ENCODE results near the gene SLC35F3. TPM values are rescaled to one million over a fixed set of nuclear protein-coding genes. Genes with fewer than 3 reads are reported as not detected.

Gene SLC35F3
- total RNA-seq, 1 donor from 2014 or later = 0.57 TPM

GRCh38 chr1:233863901-233864545 is 40.5 kb upstream of the SLC35F3 start:
- no peaks in the 10 kb centered on the region for H4K20me1 ChIP-seq (ENCODE audit: insufficient read depth, low read length)
- no peaks in the 10 kb centered on the region for H3K9me3 ChIP-seq (ENCODE audit: insufficient read depth, low read depth, low read length)
- H3K79me2 ChIP-seq (ENCODE audit: insufficient read depth, low read length) = no peaks in the 10 kb centered on the region
- H3K27ac ChIP-seq (ENCODE audit: low read depth, low read length) = no peak overlapping the region
- H3K36me3 Mint-ChIP-seq (ENCODE audit: low read depth, unreplicated experiment) = no peaks in the 10 kb centered on the region
- DNase-seq (ENCODE audit: low read depth) (peak; percentile 72), FAIRE-seq (no peak)
- H3K9ac ChIP-seq (ENCODE audit: low read length) = no peak overlapping the region
- no peaks in the 10 kb centered on the region for H3K27me3 Mint-ChIP-seq (ENCODE audit: low read depth, unreplicated experiment)
- no peak overlapping the region for H3K27ac Mint-ChIP-seq (ENCODE audit: unreplicated experiment)
- no peak overlapping the region for H3K4me3 Mint-ChIP-seq (ENCODE audit: unreplicated experiment)
- H3K4me1 ChIP-seq (ENCODE audit: insufficient read depth, low read length) = peaks cover 12% of the 10 kb centered on the region
- H3K4me1 Mint-ChIP-seq (ENCODE audit: low read depth, unreplicated experiment) = peaks cover 10% of the 10 kb centered on the region
- no peak overlapping the region for H3K4me2 ChIP-seq (ENCODE audit: low read length)
- H2AFZ ChIP-seq (ENCODE audit: low read depth, low read length) = no peak overlapping the region
- peaks cover 5% of the 10 kb centered on the region for H3K9me3 Mint-ChIP-seq (ENCODE audit: unreplicated experiment)
- TF ChIP-seq EZH2 (IDR thresholded peaks at IDR 0.05; ENCODE audit: insufficient read depth, low read length) (no peak), CTCF (IDR thresholded peaks at IDR 0.05; ENCODE audit: insufficient read depth, low read depth, low read length) (no peak)
- H3K36me3 ChIP-seq (ENCODE audit: insufficient read depth, low read length) = no peaks in the 10 kb centered on the region
- no peak overlapping the region for H3K4me3 ChIP-seq (ENCODE audit: insufficient read depth, low read depth, low read length)
- no peaks in the 10 kb centered on the region for H3K27me3 ChIP-seq (ENCODE audit: insufficient read depth, low read length)

GRCh38 chr1:233864578-233864977 is 39.9 kb upstream of the SLC35F3 start:
- FAIRE-seq (no peak), DNase-seq (ENCODE audit: low read depth) (no peak)
- peaks cover 5% of the 10 kb centered on the region for H3K9me3 Mint-ChIP-seq (ENCODE audit: unreplicated experiment)
- H2AFZ ChIP-seq (ENCODE audit: low read depth, low read length) = no peak overlapping the region
- H3K27me3 Mint-ChIP-seq (ENCODE audit: low read depth, unreplicated experiment) = no peaks in the 10 kb centered on the region
- H3K27ac ChIP-seq (ENCODE audit: low read depth, low read length) = no peak overlapping the region
- no peak overlapping the region for H3K4me2 ChIP-seq (ENCODE audit: low read length)
- H3K4me1 Mint-ChIP-seq (ENCODE audit: low read depth, unreplicated experiment) = peaks cover 15% of the 10 kb centered on the region
- H4K20me1 ChIP-seq (ENCODE audit: insufficient read depth, low read length) = no peaks in the 10 kb centered on the region
- no peak overlapping the region for H3K4me3 ChIP-seq (ENCODE audit: insufficient read depth, low read depth, low read length)
- no peaks in the 10 kb centered on the region for H3K36me3 ChIP-seq (ENCODE audit: insufficient read depth, low read length)
- no peaks in the 10 kb centered on the region for H3K9me3 ChIP-seq (ENCODE audit: insufficient read depth, low read depth, low read length)
- no peaks in the 10 kb centered on the region for H3K27me3 ChIP-seq (ENCODE audit: insufficient read depth, low read length)
- peaks cover 12% of the 10 kb centered on the region for H3K4me1 ChIP-seq (ENCODE audit: insufficient read depth, low read length)
- H3K79me2 ChIP-seq (ENCODE audit: insufficient read depth, low read length) = no peaks in the 10 kb centered on the region
- H3K27ac Mint-ChIP-seq (ENCODE audit: unreplicated experiment) = no peak overlapping the region
- TF ChIP-seq EZH2 (IDR thresholded peaks at IDR 0.05; ENCODE audit: insufficient read depth, low read length) (no peak), CTCF (IDR thresholded peaks at IDR 0.05; ENCODE audit: insufficient read depth, low read depth, low read length) (no peak)
- H3K9ac ChIP-seq (ENCODE audit: low read length) = no peak overlapping the region
- no peak overlapping the region for H3K4me3 Mint-ChIP-seq (ENCODE audit: unreplicated experiment)
- H3K36me3 Mint-ChIP-seq (ENCODE audit: low read depth, unreplicated experiment) = no peaks in the 10 kb centered on the region

- H3K36me3 ChIP-seq (ENCODE audit: insufficient read depth, low read length) = no peaks in the 10 kb centered on the region
- no peak overlapping the region for H3K27ac ChIP-seq (ENCODE audit: low read depth, low read length)
- no peaks in the 10 kb centered on the region for H3K9me3 ChIP-seq (ENCODE audit: insufficient read depth, low read depth, low read length)
- Mint-ChIP-seq H3K4me3 (ENCODE audit: unreplicated experiment) (no peak overlapping the region), H3K9me3 (ENCODE audit: unreplicated experiment) (peaks cover 5% of the 10 kb centered on the region), H3K27me3 (ENCODE audit: low read depth, unreplicated experiment) (no peaks in the 10 kb centered on the region), H3K36me3 (ENCODE audit: low read depth, unreplicated experiment) (no peaks in the 10 kb centered on the region), H3K27ac (ENCODE audit: unreplicated experiment) (no peak overlapping the region), H3K4me1 (ENCODE audit: low read depth, unreplicated experiment) (peaks cover 17% of the 10 kb centered on the region)
- H3K79me2 ChIP-seq (ENCODE audit: insufficient read depth, low read length) = no peaks in the 10 kb centered on the region
- H3K27me3 ChIP-seq (ENCODE audit: insufficient read depth, low read length) = no peaks in the 10 kb centered on the region
- no peak overlapping the region for H2AFZ ChIP-seq (ENCODE audit: low read depth, low read length)
- TF ChIP-seq EZH2 (IDR thresholded peaks at IDR 0.05; ENCODE audit: insufficient read depth, low read length) = no peak
- TF ChIP-seq CTCF (IDR thresholded peaks at IDR 0.05; ENCODE audit: insufficient read depth, low read depth, low read length) = no peak
- peaks cover 18% of the 10 kb centered on the region for H3K4me1 ChIP-seq (ENCODE audit: insufficient read depth, low read length)
- FAIRE-seq = no peak
- no peak overlapping the region for H3K4me3 ChIP-seq (ENCODE audit: insufficient read depth, low read depth, low read length)
- no peak overlapping the region for H3K9ac ChIP-seq (ENCODE audit: low read length)
- H4K20me1 ChIP-seq (ENCODE audit: insufficient read depth, low read length) = no peaks in the 10 kb centered on the region
- no peak overlapping the region for H3K4me2 ChIP-seq (ENCODE audit: low read length)
- DNase-seq (ENCODE audit: low read depth) = no peak
Measured at GRCh38 chr1:233865216-233865615, 39.3 kb upstream of the SLC35F3 start.

Data from astrocyte (in vitro differentiated cells and primary cell).